Nephron (organoid): ENCODE data around the gene TGDS.

Experiments
- H3K27ac Mint-ChIP-seq, 3 experiments: 2 replicates each; pipeline ENCODE4 v1.8.0; 2020; ENCODE audit warnings: mixed read lengths in 3 of 3, mild to moderate bottlenecking in 2 of 3, moderate library complexity in 1 of 3
- H3K27me3 Mint-ChIP-seq: 2 replicates; pipeline ENCODE4 v1.8.0; 2021; ENCODE audit warnings: low read depth, mild to moderate bottlenecking, moderate library complexity, mixed read lengths
- H3K36me3 Mint-ChIP-seq: 2 replicates; pipeline ENCODE4 v1.8.0; 2020; ENCODE audit warnings: low read depth, mixed read lengths
- H3K4me1 Mint-ChIP-seq: 2 replicates; pipeline ENCODE4 v1.8.0; 2020; ENCODE audit warnings: mixed read lengths
- H3K4me3 Mint-ChIP-seq, 3 experiments: 2 replicates each; pipeline ENCODE4 v1.8.0; 2020; ENCODE audit warnings: mild to moderate bottlenecking in 3 of 3, mixed read lengths in 3 of 3, moderate library complexity in 2 of 3
- H3K9me3 Mint-ChIP-seq: 2 replicates; pipeline ENCODE4 v1.8.0; 2020; ENCODE audit warnings: mixed read lengths
- TF ChIP-seq, protein P1 (sequence below), 3 experiments: fragments of 200-600 bp; sonication (generic); IDR thresholded peaks; one replicate each; pipeline ENCODE4 v1.5.0; 2021; ENCODE audit warnings: antibody characterized with exemption in 3 of 3; ENCODE audit not compliant: unreplicated experiment in 3 of 3

The TGDS gene

GRCh38 chr13:94561126-94561525, 34.8 kb downstream of the TGDS start:
- Mint-ChIP-seq H3K27me3 (no peaks in the 10 kb centered on the region), H3K9me3 (no peaks in the 10 kb centered on the region), H3K4me1 (no peaks in the 10 kb centered on the region), H3K4me3 (no peak overlapping the region), H3K27ac (no peak overlapping the region), H3K36me3 (no peaks in the 10 kb centered on the region)
- TF ChIP-seq, protein P1, sequence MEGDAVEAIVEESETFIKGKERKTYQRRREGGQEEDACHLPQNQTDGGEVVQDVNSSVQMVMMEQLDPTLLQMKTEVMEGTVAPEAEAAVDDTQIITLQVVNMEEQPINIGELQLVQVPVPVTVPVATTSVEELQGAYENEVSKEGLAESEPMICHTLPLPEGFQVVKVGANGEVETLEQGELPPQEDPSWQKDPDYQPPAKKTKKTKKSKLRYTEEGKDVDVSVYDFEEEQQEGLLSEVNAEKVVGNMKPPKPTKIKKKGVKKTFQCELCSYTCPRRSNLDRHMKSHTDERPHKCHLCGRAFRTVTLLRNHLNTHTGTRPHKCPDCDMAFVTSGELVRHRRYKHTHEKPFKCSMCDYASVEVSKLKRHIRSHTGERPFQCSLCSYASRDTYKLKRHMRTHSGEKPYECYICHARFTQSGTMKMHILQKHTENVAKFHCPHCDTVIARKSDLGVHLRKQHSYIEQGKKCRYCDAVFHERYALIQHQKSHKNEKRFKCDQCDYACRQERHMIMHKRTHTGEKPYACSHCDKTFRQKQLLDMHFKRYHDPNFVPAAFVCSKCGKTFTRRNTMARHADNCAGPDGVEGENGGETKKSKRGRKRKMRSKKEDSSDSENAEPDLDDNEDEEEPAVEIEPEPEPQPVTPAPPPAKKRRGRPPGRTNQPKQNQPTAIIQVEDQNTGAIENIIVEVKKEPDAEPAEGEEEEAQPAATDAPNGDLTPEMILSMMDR (IDR thresholded peaks at IDR 0.05; ENCODE audit: unreplicated experiment in 3 of 3) = no peak

- Mint-ChIP-seq H3K27ac (no peak overlapping the region), H3K27me3 (no peaks in the 10 kb centered on the region), H3K4me3 (no peak overlapping the region), H3K4me1 (no peaks in the 10 kb centered on the region), H3K36me3 (no peaks in the 10 kb centered on the region), H3K9me3 (no peaks in the 10 kb centered on the region)
- TF ChIP-seq, protein P1 (IDR thresholded peaks at IDR 0.05; ENCODE audit: unreplicated experiment in 3 of 3) = no peak
These were observed 35.8 kb downstream of the TGDS start for GRCh38 chr13:94560116-94560515.

DNA sequence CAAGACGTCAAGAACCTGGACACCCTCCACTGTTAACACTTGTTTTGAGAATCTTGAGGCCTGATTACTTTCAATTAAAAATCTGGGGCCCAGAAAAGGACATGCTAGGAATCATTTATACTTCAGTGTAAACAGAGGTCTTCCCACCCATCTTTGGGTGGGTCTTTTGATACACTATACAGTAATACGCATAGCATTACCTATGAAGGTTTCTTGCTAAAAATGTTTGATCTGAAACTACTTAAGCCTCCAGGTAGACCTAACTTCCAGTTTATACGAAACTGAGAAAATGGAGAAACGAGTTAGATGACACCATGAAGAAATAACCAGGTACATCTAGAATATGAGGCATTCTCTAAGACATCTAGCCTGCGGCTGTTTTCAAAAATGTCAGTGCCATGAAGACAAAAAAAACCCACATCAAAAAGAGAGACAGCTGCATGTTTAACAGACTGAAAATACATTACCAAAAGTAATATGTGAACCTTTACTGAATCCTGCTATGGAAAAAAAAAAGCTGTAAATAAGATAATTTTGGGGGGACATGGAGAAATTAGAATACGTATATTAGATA, 36.6 kb downstream of the TGDS start:
- no peaks in the 10 kb centered on the region for H3K4me1 Mint-ChIP-seq
- no peaks in the 10 kb centered on the region for H3K9me3 Mint-ChIP-seq
- no peak overlapping the region for H3K4me3 Mint-ChIP-seq
- no peaks in the 10 kb centered on the region for H3K36me3 Mint-ChIP-seq
- H3K27ac Mint-ChIP-seq = no peak overlapping the region
- TF ChIP-seq, protein P1 (IDR thresholded peaks at IDR 0.05; ENCODE audit: unreplicated experiment in 3 of 3) = no peak
- H3K27me3 Mint-ChIP-seq = no peaks in the 10 kb centered on the region

GRCh38 chr13:94558716-94559115, 37.2 kb downstream of the TGDS start:
- H3K27ac Mint-ChIP-seq = no peak overlapping the region
- no peak overlapping the region for H3K4me3 Mint-ChIP-seq
- H3K9me3 Mint-ChIP-seq = no peaks in the 10 kb centered on the region
- H3K27me3 Mint-ChIP-seq = no peaks in the 10 kb centered on the region
- H3K4me1 Mint-ChIP-seq = no peaks in the 10 kb centered on the region
- no peaks in the 10 kb centered on the region for H3K36me3 Mint-ChIP-seq
- TF ChIP-seq, protein P1 (IDR thresholded peaks at IDR 0.05; ENCODE audit: unreplicated experiment in 3 of 3) = no peak

GRCh38 chr13:94557684-94558235, 38.2 kb downstream of the TGDS start:
- no peaks in the 10 kb centered on the region for H3K4me1 Mint-ChIP-seq
- H3K27me3 Mint-ChIP-seq = no peaks in the 10 kb centered on the region
- H3K9me3 Mint-ChIP-seq = no peaks in the 10 kb centered on the region
- no peak overlapping the region for H3K4me3 Mint-ChIP-seq
- H3K36me3 Mint-ChIP-seq = no peaks in the 10 kb centered on the region
- no peak overlapping the region for H3K27ac Mint-ChIP-seq
- TF ChIP-seq, protein P1 (IDR thresholded peaks at IDR 0.05; ENCODE audit: unreplicated experiment in 3 of 3) = no peak

DNA sequence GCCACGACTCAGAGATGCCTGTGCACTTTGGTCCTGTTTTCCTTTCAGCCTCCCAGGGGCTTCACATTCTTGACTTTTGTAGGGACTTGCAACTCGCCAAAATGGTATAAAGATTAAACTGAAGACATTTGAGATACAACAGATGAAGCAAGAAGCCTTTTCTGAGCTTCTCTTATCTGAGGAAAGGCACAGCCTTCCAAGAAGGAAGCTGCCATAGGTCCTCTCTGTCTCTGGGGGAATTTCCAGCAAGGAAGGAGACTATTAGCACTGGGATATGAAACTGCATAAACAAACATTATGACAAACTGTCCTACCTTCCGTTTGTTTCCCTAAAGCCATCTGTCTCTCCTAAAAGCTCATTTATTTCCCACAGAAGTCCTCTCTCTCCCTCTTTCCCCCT, 39.3 kb downstream of the TGDS start:
- Mint-ChIP-seq H3K27ac (no peak overlapping the region), H3K9me3 (no peaks in the 10 kb centered on the region), H3K36me3 (no peaks in the 10 kb centered on the region), H3K4me1 (no peaks in the 10 kb centered on the region), H3K4me3 (no peak overlapping the region), H3K27me3 (no peaks in the 10 kb centered on the region)
- TF ChIP-seq, protein P1 (IDR thresholded peaks at IDR 0.05; ENCODE audit: unreplicated experiment in 3 of 3) = no peak
